GM12872 (cell line): ENCODE data around the gene SACM1L.

Experiments
- TF ChIP-seq, protein P1 (sequence below): IDR thresholded peaks from 3 replicates; pipeline ENCODE4 v1.5.1; 2011; ENCODE audit warnings: low read depth, mild to moderate bottlenecking, low read length, moderate library complexity; ENCODE audit not compliant: insufficient read depth

SACM1L gene

GRCh38 chr3:45794660-45795059, 105.5 kb downstream of the SACM1L start:
- TF ChIP-seq, protein P1, sequence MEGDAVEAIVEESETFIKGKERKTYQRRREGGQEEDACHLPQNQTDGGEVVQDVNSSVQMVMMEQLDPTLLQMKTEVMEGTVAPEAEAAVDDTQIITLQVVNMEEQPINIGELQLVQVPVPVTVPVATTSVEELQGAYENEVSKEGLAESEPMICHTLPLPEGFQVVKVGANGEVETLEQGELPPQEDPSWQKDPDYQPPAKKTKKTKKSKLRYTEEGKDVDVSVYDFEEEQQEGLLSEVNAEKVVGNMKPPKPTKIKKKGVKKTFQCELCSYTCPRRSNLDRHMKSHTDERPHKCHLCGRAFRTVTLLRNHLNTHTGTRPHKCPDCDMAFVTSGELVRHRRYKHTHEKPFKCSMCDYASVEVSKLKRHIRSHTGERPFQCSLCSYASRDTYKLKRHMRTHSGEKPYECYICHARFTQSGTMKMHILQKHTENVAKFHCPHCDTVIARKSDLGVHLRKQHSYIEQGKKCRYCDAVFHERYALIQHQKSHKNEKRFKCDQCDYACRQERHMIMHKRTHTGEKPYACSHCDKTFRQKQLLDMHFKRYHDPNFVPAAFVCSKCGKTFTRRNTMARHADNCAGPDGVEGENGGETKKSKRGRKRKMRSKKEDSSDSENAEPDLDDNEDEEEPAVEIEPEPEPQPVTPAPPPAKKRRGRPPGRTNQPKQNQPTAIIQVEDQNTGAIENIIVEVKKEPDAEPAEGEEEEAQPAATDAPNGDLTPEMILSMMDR, result no peak
